ENCODE results near the gene IGFLR1.

GRCh38 chr19:35730326-35730725 is 11.9 kb downstream of the IGFLR1 start:
- TF ChIP-seq EZH2 (IDR thresholded peaks at IDR 0.05; ENCODE audit: borderline replicate concordance, low read depth, low read length, severe bottlenecking) = no peak
- no peak for TF ChIP-seq GATA2 (IDR thresholded peaks at IDR 0.05; ENCODE audit: insufficient read depth, insufficient read length, low read depth, low read length)
- TF ChIP-seq, protein P1, sequence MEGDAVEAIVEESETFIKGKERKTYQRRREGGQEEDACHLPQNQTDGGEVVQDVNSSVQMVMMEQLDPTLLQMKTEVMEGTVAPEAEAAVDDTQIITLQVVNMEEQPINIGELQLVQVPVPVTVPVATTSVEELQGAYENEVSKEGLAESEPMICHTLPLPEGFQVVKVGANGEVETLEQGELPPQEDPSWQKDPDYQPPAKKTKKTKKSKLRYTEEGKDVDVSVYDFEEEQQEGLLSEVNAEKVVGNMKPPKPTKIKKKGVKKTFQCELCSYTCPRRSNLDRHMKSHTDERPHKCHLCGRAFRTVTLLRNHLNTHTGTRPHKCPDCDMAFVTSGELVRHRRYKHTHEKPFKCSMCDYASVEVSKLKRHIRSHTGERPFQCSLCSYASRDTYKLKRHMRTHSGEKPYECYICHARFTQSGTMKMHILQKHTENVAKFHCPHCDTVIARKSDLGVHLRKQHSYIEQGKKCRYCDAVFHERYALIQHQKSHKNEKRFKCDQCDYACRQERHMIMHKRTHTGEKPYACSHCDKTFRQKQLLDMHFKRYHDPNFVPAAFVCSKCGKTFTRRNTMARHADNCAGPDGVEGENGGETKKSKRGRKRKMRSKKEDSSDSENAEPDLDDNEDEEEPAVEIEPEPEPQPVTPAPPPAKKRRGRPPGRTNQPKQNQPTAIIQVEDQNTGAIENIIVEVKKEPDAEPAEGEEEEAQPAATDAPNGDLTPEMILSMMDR (IDR thresholded peaks at IDR 0.05; ENCODE audit: extremely low read depth in 1 of 2, insufficient read depth in 1 of 2, low read depth in 1 of 2, low read length in 2 of 2) = no peak
- no peak for TF ChIP-seq JUN (IDR thresholded peaks at IDR 0.05; ENCODE audit: borderline replicate concordance, insufficient read depth, insufficient read length, low read depth)
- no peak for TF ChIP-seq FOS (IDR thresholded peaks at IDR 0.05; ENCODE audit: borderline replicate concordance, insufficient read depth, low read length)
- TF ChIP-seq POLR2A (IDR thresholded peaks at IDR 0.05; ENCODE audit: low read depth, low read length) = no peak
